CD4-positive, alpha-beta T cell (primary cell): ENCODE data around the gene TBL2. TPM values are rescaled to one million over a fixed set of nuclear protein-coding genes. Genes with fewer than 3 reads are reported as not detected.

Experiments
- ATAC-seq: fragments of 200-7000 bp; cut with Tn5 transposase; one replicate; pipeline ENCODE4 v1.10.0; 2022; ENCODE audit warnings: mild to moderate bottlenecking; ENCODE audit not compliant: poor library complexity
- CTCF ChIA-PET: fragments of 350-600 bp; sonication (Branson Sonifier 250); formaldehyde crosslinking; loops from one replicate; lab custom pipeline; 2021; ENCODE audit warnings: antibody characterized with exemption, inconsistent platforms; lab: Charles Lee
- POLR2A ChIA-PET: fragments of 350-600 bp; sonication (Branson Sonifier 250); formaldehyde crosslinking; loops from one replicate; lab custom pipeline; 2021; ENCODE audit warnings: antibody characterized with exemption, inconsistent platforms; lab: Charles Lee
- DNase-seq, 14 experiments: peaks; one replicate each; pipeline ENCODE4 v3.0.0-alpha.2; 2013 to 2020; ENCODE audit warnings: mixed read lengths in 2 of 14
- H3K27ac ChIP-seq, 2 donors: one replicate each; pipeline versions ENCODE4 v1.5.1 to v1.7.0; 2013; ENCODE audit warnings: low read length in 2 of 2, low read depth in 1 of 2, mild to moderate bottlenecking in 1 of 2
- H3K27me3 ChIP-seq, 2 experiments: 1 replicate in 1 of 2; 2 replicates in 1 of 2; pipeline versions ENCODE4 v1.6.1 to v1.7.0; 2013; ENCODE audit warnings: low read length in 2 of 2, control low read depth in 1 of 2, mild to moderate bottlenecking in 1 of 2, moderate library complexity in 1 of 2; ENCODE audit not compliant: insufficient read depth in 2 of 2, control insufficient read depth in 1 of 2
- H3K36me3 ChIP-seq: one replicate; pipeline ENCODE4 v1.6.1; 2013; ENCODE audit warnings: low read length, control low read depth; ENCODE audit not compliant: insufficient read depth
- H3K4me1 ChIP-seq: one replicate; pipeline ENCODE4 v1.6.1; 2013; ENCODE audit warnings: low read length, control low read depth; ENCODE audit not compliant: insufficient read depth
- H3K4me3 ChIP-seq: one replicate; pipeline ENCODE4 v1.5.1; 2013; ENCODE audit warnings: mild to moderate bottlenecking, low read length, moderate library complexity
- H3K9me3 ChIP-seq, 2 experiments: 1 replicate in 1 of 2; 2 replicates in 1 of 2; pipeline versions ENCODE4 v1.6.1 to v1.7.0; 2013; ENCODE audit warnings: low read length in 2 of 2, mild to moderate bottlenecking in 2 of 2, control low read depth in 1 of 2, moderate library complexity in 1 of 2; ENCODE audit not compliant: control insufficient read depth in 1 of 2, insufficient read depth in 1 of 2
- H3K27ac Mint-ChIP-seq: one replicate; pipeline ENCODE4 v1.8.0; 2020; ENCODE audit warnings: mixed read lengths
- H3K27me3 Mint-ChIP-seq: one replicate; pipeline ENCODE4 v1.8.0; 2021; ENCODE audit warnings: mixed read lengths
- H3K36me3 Mint-ChIP-seq: one replicate; pipeline ENCODE4 v1.8.0; 2021; ENCODE audit warnings: low read depth, mixed read lengths
- H3K4me1 Mint-ChIP-seq: one replicate; pipeline ENCODE4 v1.8.0; 2021; ENCODE audit warnings: low read depth, mixed read lengths
- H3K4me3 Mint-ChIP-seq: one replicate; pipeline ENCODE4 v1.8.0; 2020; ENCODE audit warnings: mild to moderate bottlenecking, mixed read lengths
- H3K9me3 Mint-ChIP-seq: one replicate; pipeline ENCODE4 v1.8.0; 2020; ENCODE audit warnings: mixed read lengths
- CTCF ChIP-seq: fragments of 200-600 bp; IDR thresholded peaks from one replicate; pipeline ENCODE4 v1.8.0; 2022; ENCODE audit warnings: antibody characterized with exemption, mild to moderate bottlenecking
- intact Hi-C, 2 experiments: fragments of 100-400 bp; cut with DNase I in 1 of 2; cut with micrococcal nuclease in 1 of 2; formaldehyde crosslinking; loops; one replicate each; pipeline versions ENCODE4 v1.15.1 to v1.9.0; 2023 to 2025; cut with DNase I, micrococcal nuclease
- total RNA-seq, 174 experiments: library from RNA in 2 of 174; stranded (reverse) in 2 of 174; gene quantifications; one replicate each; pipeline ENCODE4 v1.2.3 and lab custom pipeline; 2021 to 2026

The TBL2 gene
- total RNA-seq, 2 experiments from 2014 or later = 25.2 to 27.2 TPM

- ChIA-PET CTCF (no interaction called here), POLR2A (no interaction called here)
Measured at GRCh38 chr7:73625276-73625675, 46.9 kb upstream of the TBL2 start.

DNA sequence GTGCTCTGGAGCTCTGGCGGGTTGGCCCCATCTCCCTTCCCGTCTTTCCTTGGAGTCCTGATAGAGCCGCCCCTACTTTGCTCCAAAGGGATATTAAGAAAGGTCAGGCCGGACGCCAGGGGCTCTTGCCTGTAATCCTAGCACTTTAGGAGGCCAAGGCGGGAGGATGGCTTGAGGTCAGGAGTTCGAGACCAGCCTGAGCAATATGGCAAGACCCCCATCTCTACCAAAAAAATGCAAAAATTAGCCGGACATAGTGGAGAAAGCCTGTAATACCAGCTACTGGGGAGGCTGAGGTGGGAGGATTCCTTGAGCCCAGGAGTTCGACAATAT lies 46.3 kb upstream of the TBL2 start:
- Mint-ChIP-seq H3K9me3 (no peaks in the 10 kb centered on the region), H3K36me3 (no peaks in the 10 kb centered on the region), H3K27ac (no peak overlapping the region), H3K4me1 (peaks cover 13% of the 10 kb centered on the region), H3K4me3 (peak overlapping the region; percentile 7), H3K27me3 (peaks cover 70% of the 10 kb centered on the region)
- no peak for DNase-seq
- no peak for TF ChIP-seq CTCF
- CTCF ChIA-PET = no interaction called here
- Histone ChIP-seq H3K36me3 (no peaks in the 10 kb centered on the region), H3K27me3 (peaks cover 48 to 50% of the 10 kb centered on the region in 2 experiments), H3K9me3 (peaks cover 0 to 13% of the 10 kb centered on the region in 2 experiments), H3K4me3 (no peak overlapping the region), H3K4me1 (peaks cover 16% of the 10 kb centered on the region), H3K27ac (no peak overlapping the region)
- intact Hi-C loops = no loop called here
- ATAC-seq = no peak
- POLR2A ChIA-PET = no interaction called here

More at GRCh38 chr7:73625276-73625675, 46.9 kb upstream of the TBL2 start:
- H3K4me3 ChIP-seq = no peak overlapping the region
- Mint-ChIP-seq H3K27ac (no peak overlapping the region), H3K4me3 (no peak overlapping the region), H3K27me3 (peaks cover 71% of the 10 kb centered on the region), H3K36me3 (no peaks in the 10 kb centered on the region), H3K4me1 (peaks cover 13% of the 10 kb centered on the region), H3K9me3 (no peaks in the 10 kb centered on the region)
- no peak for ATAC-seq
- H3K27ac ChIP-seq = no peak overlapping the region
- TF ChIP-seq CTCF = no peak
- peaks cover 0 to 13% of the 10 kb centered on the region in 2 experiments for H3K9me3 ChIP-seq
- no peak for DNase-seq
- H3K36me3 ChIP-seq = no peaks in the 10 kb centered on the region
- H3K27me3 ChIP-seq = peaks cover 48 to 50% of the 10 kb centered on the region in 2 experiments
- H3K4me1 ChIP-seq = peaks cover 16% of the 10 kb centered on the region
- intact Hi-C loops = no loop called here

DNA sequence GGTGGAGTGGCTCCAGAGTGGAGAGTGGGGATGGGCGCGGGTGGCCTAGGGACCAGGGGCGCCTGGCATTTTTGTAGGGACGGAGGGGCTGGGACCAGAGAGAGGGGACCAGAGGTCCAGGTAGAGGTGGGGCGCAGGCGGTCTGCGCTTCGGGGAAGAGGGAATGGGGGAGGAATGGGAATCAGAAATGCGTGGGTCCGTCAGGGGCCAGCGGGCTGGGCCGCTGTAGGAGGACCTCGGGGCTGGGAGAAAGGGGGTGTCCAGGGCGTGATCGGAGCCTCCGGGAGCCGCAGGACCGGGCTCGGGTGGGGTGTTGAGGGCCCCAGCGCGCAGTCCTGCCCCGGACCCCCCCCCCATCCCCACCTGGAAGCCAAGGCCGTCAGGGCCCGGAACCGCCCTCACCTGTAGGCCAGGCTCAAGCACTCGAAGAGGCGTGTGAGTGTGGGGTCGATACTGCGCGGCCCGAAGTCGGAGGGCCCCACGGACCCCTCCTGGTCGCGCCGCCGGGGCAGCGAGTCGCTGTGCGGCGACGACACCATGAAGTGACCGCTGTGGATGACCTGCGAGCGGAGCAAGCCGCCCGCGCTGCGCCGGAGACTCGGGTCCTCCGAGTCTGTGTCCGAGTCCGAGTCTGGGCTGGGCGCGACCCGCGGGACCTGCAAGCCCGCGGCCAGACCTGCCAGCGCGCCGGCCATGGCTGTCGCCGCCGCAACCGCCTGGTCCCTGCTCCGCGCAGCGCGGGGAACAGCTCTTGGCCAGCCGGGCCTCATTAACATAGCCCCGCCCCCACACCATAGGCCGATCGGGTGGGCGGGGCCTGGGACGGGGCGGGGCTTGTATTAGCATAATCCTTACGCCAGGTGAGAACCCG lies 45.7 kb upstream of the TBL2 start, which contains the start of gene MLXIPL:
TSS of gene MLXIPL (minus strand) at position 725 of the 871 bp plus-strand sequence. CDS start at position 695, 30 bp downstream.
- peak within 1 kb of the TSS; percentile 72 for H3K4me3 Mint-ChIP-seq
- Histone ChIP-seq H3K9me3 (peaks cover 0 to 13% of the 10 kb centered on the region in 2 experiments), H3K4me3 (peak within 1 kb of the TSS; percentile 10), H3K36me3 (no peaks in the 10 kb centered on the region), H3K27me3 (peaks cover 45 to 50% of the 10 kb centered on the region in 2 experiments), H3K27ac (no peak within 1 kb of the TSS), H3K4me1 (peaks cover 16% of the 10 kb centered on the region)
- no peaks in the 10 kb centered on the region for H3K36me3 Mint-ChIP-seq
- ChIA-PET POLR2A (no interaction called here), CTCF (no interaction called here)
- H3K27me3 Mint-ChIP-seq = peaks cover 65% of the 10 kb centered on the region
- intact Hi-C loops = no loop called here
- H3K27ac Mint-ChIP-seq = no peak within 1 kb of the TSS
- DNase-seq (peak; percentile 13 to 75 (median 39)), ATAC-seq (peak; percentile 83)
- no peaks in the 10 kb centered on the region for H3K9me3 Mint-ChIP-seq
- no peak for TF ChIP-seq CTCF
- H3K4me1 Mint-ChIP-seq = peaks cover 13% of the 10 kb centered on the region
